HepG2 (cell line): ENCODE results near the gene TMED6. TPM values are rescaled to one million over a fixed set of nuclear protein-coding genes. Genes with fewer than 3 reads are reported as not detected.

ENCODE experiments used
- EP300 ChIP-seq, 3 experiments: sonication (generic) in 1 of 3; formaldehyde crosslinking in 1 of 3; IDR thresholded peaks; 2 replicates each; pipeline versions ENCODE4 v1.5.1 to v1.6.1; 2011 to 2020; ENCODE audit warnings: low read depth in 2 of 3, low read length in 2 of 3, borderline replicate concordance in 1 of 3, improper control_type of control experiment in 1 of 3, mild to moderate bottlenecking in 1 of 3, missing genetic modification reagents in 1 of 3, moderate library complexity in 1 of 3
- GABPA ChIP-seq, 2 experiments: IDR thresholded peaks; 2 replicates each; pipeline ENCODE4 v1.6.1; 2011 to 2016; ENCODE audit warnings: low read depth in 2 of 2, low read length in 1 of 2, missing biosample characterization in 1 of 2, missing genetic modification characterization in 1 of 2
- GTF2F1 ChIP-seq: fragments of 150-350 bp; IDR thresholded peaks from 2 replicates; pipeline ENCODE4 v1.6.1; 2014; ENCODE audit warnings: low read length
- NFE2 ChIP-seq: sonication (generic); formaldehyde crosslinking; IDR thresholded peaks from 2 replicates; pipeline ENCODE4 v1.4.0; 2020; ENCODE audit warnings: missing genetic modification reagents
- PAF1 ChIP-seq: IDR thresholded peaks from 2 replicates; pipeline ENCODE4 v1.6.1; 2016; ENCODE audit warnings: missing genetic modification reagents, missing compliant biosample characterization
- POLR2G ChIP-seq: fragments of 200-400 bp; formaldehyde crosslinking; IDR thresholded peaks from 2 replicates; pipeline ENCODE4 v1.6.1; 2018; ENCODE audit warnings: mild to moderate bottlenecking, low read depth, low read length, moderate library complexity
- REL ChIP-seq: sonication (generic); formaldehyde crosslinking; conservative IDR thresholded peaks from 2 replicates; pipeline ENCODE4 v1.8.0; 2022; ENCODE audit warnings: mild to moderate bottlenecking, missing genetic modification reagents, moderate library complexity
- SNAI1 ChIP-seq: sonication (generic); formaldehyde crosslinking; IDR thresholded peaks from 2 replicates; pipeline ENCODE4 v1.5.0; 2020; ENCODE audit warnings: mild to moderate bottlenecking, missing genetic modification reagents, borderline replicate concordance
- ZKSCAN8 ChIP-seq: IDR thresholded peaks from 2 replicates; pipeline ENCODE4 v1.6.1; 2016; ENCODE audit warnings: borderline replicate concordance, missing genetic modification reagents, missing compliant biosample characterization
- ZNF17 ChIP-seq: sonication (generic); formaldehyde crosslinking; IDR thresholded peaks from 2 replicates; pipeline ENCODE4 v1.5.0; 2020; ENCODE audit warnings: mild to moderate bottlenecking, missing genetic modification reagents
- ZNF3 ChIP-seq: IDR thresholded peaks from 2 replicates; pipeline ENCODE4 v1.7.0; 2017; ENCODE audit warnings: inconsistent platforms
- ZNF782 ChIP-seq: sonication (generic); formaldehyde crosslinking; IDR thresholded peaks from 2 replicates; pipeline ENCODE4 v1.4.0; 2020; ENCODE audit warnings: missing genetic modification reagents, mild to moderate bottlenecking, borderline replicate concordance
- polyA plus RNA-seq, 8 experiments: library from polyadenylated mRNA; depleted of rRNA in 3 of 8; stranded (reverse) in 7 of 8; unstranded in 1 of 8; fragments of >200 nt; fragmentation: Illumina TruSeq in 4 of 8; extraction: Trizol in 4 of 8; gene quantifications; 2 replicates each; pipeline versions ENCODE4 v1.2.1 to v1.2.3, GENCODE V29; 2011 to 2016; ENCODE audit warnings: low read depth in 4 of 8, missing spikeins in 1 of 8, mixed read lengths in 1 of 8; ENCODE audit not compliant: insufficient read depth in 1 of 8
- total RNA-seq, 5 experiments: library from RNA; depleted of rRNA; stranded (reverse); fragments of >200 nt; fragmentation: Illumina TruSeq; extraction: Trizol; gene quantifications; 2 replicates each; pipeline ENCODE4 v1.2.3, GENCODE V29; 2016; ENCODE audit warnings: low read depth in 1 of 5
- TF ChIP-seq, protein P1 (sequence below): sonication (generic); formaldehyde crosslinking; IDR thresholded peaks from 2 replicates; pipeline ENCODE4 v1.4.0; 2020; ENCODE audit warnings: missing genetic modification reagents, low read depth, mild to moderate bottlenecking, borderline replicate concordance
- TF ChIP-seq, protein P2 (sequence below): sonication (generic); formaldehyde crosslinking; IDR thresholded peaks from 2 replicates; pipeline ENCODE4 v1.4.0; 2020; ENCODE audit warnings: missing genetic modification reagents
- TF ChIP-seq, protein P3 (sequence below): sonication (generic); formaldehyde crosslinking; IDR thresholded peaks from 2 replicates; pipeline ENCODE4 v1.4.0; 2020; ENCODE audit warnings: missing genetic modification reagents
- TF ChIP-seq, protein P4 (sequence below): IDR thresholded peaks from 2 replicates; pipeline ENCODE4 v1.6.1; 2012; ENCODE audit warnings: inconsistent platforms
- TF ChIP-seq, protein P5 (sequence below): sonication (generic); formaldehyde crosslinking; IDR thresholded peaks from 2 replicates; pipeline ENCODE4; 2020; ENCODE audit warnings: missing genetic modification reagents, mild to moderate bottlenecking, borderline replicate concordance
- TF ChIP-seq, protein P6 (sequence below): sonication (generic); formaldehyde crosslinking; IDR thresholded peaks from 2 replicates; pipeline ENCODE4 v1.8.0; 2022; ENCODE audit warnings: mild to moderate bottlenecking, missing genetic modification reagents, borderline replicate concordance

TMED6 gene
- total and polyA plus RNA-seq, 2 of the 13 experiments (the other 11 are each of a cell fraction or from before 2014, with no cell fraction given), result 9.8 to 14.4 TPM

DNA sequence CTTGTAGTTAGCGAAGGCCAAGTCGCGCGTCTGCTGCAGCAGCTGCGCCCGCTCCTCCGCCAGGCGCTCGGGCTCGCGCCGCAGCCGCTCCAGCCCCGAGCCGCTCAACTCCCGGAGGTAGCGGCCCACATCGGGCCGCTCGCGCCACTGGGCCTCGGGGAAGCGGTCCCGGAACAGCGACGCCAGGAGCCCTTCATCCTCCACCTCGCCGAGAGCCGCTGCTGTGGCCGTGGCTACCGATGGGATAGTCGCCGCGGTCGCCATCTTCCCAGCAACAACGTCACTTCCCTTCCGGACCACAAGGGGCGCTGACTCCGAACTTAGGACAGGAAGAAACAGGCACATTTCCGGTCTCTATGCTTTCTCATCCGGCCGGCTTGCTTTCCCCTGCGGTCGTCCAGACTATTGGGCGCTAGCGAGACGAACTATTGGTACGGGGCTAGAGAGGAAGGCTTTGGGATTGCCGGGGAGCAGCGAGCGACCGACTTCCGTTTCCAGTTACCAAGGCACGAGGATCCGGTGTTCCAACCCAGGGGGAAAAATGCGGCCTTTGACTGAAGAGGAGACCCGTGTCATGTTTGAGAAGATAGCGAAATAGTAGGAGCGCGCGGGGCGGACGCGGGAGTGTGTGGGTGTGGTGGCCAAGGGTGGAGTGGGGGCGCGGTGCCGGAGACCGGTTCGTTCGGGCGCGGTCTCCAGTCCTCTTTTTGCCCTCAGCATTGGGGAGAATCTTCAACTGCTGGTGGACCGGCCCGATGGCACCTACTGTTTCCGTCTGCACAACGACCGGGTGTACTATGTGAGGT lies 12.1 kb downstream of the TMED6 start, which contains the start of the genes COG8 and NIP7 (continued):
- no peak for TF ChIP-seq ZNF17
- TF ChIP-seq, protein P1, sequence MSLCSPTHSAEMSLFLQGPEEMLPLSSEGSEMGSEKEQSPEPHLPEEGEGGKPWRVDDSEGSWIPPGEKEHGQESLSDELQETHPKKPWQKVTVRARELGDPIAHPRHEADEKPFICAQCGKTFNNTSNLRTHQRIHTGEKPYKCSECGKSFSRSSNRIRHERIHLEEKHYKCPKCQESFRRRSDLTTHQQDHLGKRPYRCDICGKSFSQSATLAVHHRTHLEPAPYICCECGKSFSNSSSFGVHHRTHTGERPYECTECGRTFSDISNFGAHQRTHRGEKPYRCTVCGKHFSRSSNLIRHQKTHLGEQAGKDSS (CRISPR knock-in tag), result peak; percentile 61; the same call in 1 of the 2 replicates
- TF ChIP-seq PAF1 (CRISPR knock-in tag), result no peak
- TF ChIP-seq EP300 (IDR thresholded peaks at IDR 0.05; ENCODE audit: low read depth in 2 of 2, low read length in 2 of 2), result peak; percentile 22 to 55; a peak in 3 of 4 replicates
- no peak for TF ChIP-seq EP300 (CRISPR knock-in tag; IDR thresholded peaks at IDR 0.05; ENCODE audit: borderline replicate concordance)
- TF ChIP-seq ZKSCAN8, result peak; percentile 62
- peak; percentile 94; the same call in 1 of the 2 replicates for TF ChIP-seq REL
- no peak; the same call in 1 of the 2 replicates for TF ChIP-seq ZNF782 (CRISPR knock-in tag)
- TF ChIP-seq, protein P2, sequence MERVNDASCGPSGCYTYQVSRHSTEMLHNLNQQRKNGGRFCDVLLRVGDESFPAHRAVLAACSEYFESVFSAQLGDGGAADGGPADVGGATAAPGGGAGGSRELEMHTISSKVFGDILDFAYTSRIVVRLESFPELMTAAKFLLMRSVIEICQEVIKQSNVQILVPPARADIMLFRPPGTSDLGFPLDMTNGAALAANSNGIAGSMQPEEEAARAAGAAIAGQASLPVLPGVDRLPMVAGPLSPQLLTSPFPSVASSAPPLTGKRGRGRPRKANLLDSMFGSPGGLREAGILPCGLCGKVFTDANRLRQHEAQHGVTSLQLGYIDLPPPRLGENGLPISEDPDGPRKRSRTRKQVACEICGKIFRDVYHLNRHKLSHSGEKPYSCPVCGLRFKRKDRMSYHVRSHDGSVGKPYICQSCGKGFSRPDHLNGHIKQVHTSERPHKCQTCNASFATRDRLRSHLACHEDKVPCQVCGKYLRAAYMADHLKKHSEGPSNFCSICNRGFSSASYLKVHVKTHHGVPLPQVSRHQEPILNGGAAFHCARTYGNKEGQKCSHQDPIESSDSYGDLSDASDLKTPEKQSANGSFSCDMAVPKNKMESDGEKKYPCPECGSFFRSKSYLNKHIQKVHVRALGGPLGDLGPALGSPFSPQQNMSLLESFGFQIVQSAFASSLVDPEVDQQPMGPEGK (CRISPR knock-in tag), result peak; percentile 22
- TF ChIP-seq, protein P3, sequence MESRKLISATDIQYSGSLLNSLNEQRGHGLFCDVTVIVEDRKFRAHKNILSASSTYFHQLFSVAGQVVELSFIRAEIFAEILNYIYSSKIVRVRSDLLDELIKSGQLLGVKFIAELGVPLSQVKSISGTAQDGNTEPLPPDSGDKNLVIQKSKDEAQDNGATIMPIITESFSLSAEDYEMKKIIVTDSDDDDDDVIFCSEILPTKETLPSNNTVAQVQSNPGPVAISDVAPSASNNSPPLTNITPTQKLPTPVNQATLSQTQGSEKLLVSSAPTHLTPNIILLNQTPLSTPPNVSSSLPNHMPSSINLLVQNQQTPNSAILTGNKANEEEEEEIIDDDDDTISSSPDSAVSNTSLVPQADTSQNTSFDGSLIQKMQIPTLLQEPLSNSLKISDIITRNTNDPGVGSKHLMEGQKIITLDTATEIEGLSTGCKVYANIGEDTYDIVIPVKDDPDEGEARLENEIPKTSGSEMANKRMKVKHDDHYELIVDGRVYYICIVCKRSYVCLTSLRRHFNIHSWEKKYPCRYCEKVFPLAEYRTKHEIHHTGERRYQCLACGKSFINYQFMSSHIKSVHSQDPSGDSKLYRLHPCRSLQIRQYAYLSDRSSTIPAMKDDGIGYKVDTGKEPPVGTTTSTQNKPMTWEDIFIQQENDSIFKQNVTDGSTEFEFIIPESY, result peak; percentile 60
- no peak for TF ChIP-seq ZNF3 (CRISPR knock-in tag)
- peak; percentile 96; the same call in 1 of the 2 replicates for TF ChIP-seq SNAI1 (CRISPR knock-in tag)
- TF ChIP-seq, protein P4, sequence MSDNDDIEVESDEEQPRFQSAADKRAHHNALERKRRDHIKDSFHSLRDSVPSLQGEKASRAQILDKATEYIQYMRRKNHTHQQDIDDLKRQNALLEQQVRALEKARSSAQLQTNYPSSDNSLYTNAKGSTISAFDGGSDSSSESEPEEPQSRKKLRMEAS, result peak; percentile 95
- TF ChIP-seq GABPA (IDR thresholded peaks at IDR 0.05; ENCODE audit: low read depth, low read length), result peak; percentile 89
- TF ChIP-seq GABPA (CRISPR knock-in tag; IDR thresholded peaks at IDR 0.05; ENCODE audit: low read depth), result peak; percentile 98
- no peak for TF ChIP-seq NFE2
- peak; percentile 99 for TF ChIP-seq POLR2G
- TF ChIP-seq, protein P5, sequence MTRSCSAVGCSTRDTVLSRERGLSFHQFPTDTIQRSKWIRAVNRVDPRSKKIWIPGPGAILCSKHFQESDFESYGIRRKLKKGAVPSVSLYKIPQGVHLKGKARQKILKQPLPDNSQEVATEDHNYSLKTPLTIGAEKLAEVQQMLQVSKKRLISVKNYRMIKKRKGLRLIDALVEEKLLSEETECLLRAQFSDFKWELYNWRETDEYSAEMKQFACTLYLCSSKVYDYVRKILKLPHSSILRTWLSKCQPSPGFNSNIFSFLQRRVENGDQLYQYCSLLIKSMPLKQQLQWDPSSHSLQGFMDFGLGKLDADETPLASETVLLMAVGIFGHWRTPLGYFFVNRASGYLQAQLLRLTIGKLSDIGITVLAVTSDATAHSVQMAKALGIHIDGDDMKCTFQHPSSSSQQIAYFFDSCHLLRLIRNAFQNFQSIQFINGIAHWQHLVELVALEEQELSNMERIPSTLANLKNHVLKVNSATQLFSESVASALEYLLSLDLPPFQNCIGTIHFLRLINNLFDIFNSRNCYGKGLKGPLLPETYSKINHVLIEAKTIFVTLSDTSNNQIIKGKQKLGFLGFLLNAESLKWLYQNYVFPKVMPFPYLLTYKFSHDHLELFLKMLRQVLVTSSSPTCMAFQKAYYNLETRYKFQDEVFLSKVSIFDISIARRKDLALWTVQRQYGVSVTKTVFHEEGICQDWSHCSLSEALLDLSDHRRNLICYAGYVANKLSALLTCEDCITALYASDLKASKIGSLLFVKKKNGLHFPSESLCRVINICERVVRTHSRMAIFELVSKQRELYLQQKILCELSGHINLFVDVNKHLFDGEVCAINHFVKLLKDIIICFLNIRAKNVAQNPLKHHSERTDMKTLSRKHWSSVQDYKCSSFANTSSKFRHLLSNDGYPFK (CRISPR knock-in tag), result peak; percentile 92; the same call in 1 of the 2 replicates
- no peak for TF ChIP-seq GTF2F1
- TF ChIP-seq, protein P6, sequence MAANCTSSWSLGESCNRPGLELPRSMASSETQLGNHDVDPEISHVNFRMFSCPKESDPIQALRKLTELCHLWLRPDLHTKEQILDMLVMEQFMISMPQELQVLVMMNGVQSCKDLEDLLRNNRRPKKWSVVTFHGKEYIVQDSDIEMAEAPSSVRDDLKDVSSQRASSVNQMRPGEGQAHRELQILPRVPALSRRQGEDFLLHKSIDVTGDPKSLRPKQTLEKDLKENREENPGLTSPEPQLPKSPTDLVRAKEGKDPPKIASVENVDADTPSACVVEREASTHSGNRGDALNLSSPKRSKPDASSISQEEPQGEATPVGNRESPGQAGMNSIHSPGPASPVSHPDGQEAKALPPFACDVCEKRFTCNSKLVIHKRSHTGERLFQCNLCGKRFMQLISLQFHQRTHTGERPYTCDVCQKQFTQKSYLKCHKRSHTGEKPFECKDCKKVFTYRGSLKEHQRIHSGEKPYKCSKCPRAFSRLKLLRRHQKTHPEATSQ (CRISPR knock-in tag), result peak; percentile 97
